ENCODE data around the gene LMO4. TPM values are rescaled to one million over a fixed set of nuclear protein-coding genes. Genes with fewer than 3 reads are reported as not detected.

The LMO4 gene
- total and polyA plus RNA-seq, 8 donors, result 10.5 to 35.1 (median 21.2) TPM

GRCh38 chr1:87330057-87330884, 1.6 kb downstream of the LMO4 start:
- Histone ChIP-seq H3K4me3 (peak overlapping the region; percentile 59 to 80 (median 65)), H3K4me1 (peaks cover 2 to 28% (median 6%) of the 10 kb centered on the region in 3 donors), H3K36me3 (no peaks in the 10 kb centered on the region), H3K27ac (peak overlapping the region; percentile 51 to 97 (median 92)), H3K27me3 (no peaks in the 10 kb centered on the region), H3K9me3 (no peaks in the 10 kb centered on the region)
- ATAC-seq, result no peak
- TF ChIP-seq, protein P1, sequence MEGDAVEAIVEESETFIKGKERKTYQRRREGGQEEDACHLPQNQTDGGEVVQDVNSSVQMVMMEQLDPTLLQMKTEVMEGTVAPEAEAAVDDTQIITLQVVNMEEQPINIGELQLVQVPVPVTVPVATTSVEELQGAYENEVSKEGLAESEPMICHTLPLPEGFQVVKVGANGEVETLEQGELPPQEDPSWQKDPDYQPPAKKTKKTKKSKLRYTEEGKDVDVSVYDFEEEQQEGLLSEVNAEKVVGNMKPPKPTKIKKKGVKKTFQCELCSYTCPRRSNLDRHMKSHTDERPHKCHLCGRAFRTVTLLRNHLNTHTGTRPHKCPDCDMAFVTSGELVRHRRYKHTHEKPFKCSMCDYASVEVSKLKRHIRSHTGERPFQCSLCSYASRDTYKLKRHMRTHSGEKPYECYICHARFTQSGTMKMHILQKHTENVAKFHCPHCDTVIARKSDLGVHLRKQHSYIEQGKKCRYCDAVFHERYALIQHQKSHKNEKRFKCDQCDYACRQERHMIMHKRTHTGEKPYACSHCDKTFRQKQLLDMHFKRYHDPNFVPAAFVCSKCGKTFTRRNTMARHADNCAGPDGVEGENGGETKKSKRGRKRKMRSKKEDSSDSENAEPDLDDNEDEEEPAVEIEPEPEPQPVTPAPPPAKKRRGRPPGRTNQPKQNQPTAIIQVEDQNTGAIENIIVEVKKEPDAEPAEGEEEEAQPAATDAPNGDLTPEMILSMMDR (IDR thresholded peaks at IDR 0.05), result no peak
- 2 to 4% methylated on average over 19 of the region's 19 CpGs for WGBS, 2 donors
- intact Hi-C loops (cut with DNase I), result no loop called here
- peak in 1 of 6 donors; percentile 18 for DNase-seq
- FAIRE-seq, result no peak

- DNase-seq (no peak), FAIRE-seq (no peak), ATAC-seq (no peak)
- Histone ChIP-seq H3K27ac (peak overlapping the region; percentile 51 to 97 (median 92)), H3K27me3 (no peaks in the 10 kb centered on the region), H3K9me3 (no peaks in the 10 kb centered on the region), H3K36me3 (no peaks in the 10 kb centered on the region), H3K4me3 (peak overlapping the region; percentile 59 to 80 (median 65)), H3K4me1 (peaks cover 2 to 32% (median 6%) of the 10 kb centered on the region in 3 donors)
- 0 to 3% methylated on average over 9 to 10 of the region's 10 CpGs for WGBS, 2 donors
- intact Hi-C loops (cut with DNase I), result no loop called here
- TF ChIP-seq, protein P1 (IDR thresholded peaks at IDR 0.05), result no peak
Observed at GRCh38 chr1:87330885-87331364, 2.2 kb downstream of the LMO4 start.

DNA sequence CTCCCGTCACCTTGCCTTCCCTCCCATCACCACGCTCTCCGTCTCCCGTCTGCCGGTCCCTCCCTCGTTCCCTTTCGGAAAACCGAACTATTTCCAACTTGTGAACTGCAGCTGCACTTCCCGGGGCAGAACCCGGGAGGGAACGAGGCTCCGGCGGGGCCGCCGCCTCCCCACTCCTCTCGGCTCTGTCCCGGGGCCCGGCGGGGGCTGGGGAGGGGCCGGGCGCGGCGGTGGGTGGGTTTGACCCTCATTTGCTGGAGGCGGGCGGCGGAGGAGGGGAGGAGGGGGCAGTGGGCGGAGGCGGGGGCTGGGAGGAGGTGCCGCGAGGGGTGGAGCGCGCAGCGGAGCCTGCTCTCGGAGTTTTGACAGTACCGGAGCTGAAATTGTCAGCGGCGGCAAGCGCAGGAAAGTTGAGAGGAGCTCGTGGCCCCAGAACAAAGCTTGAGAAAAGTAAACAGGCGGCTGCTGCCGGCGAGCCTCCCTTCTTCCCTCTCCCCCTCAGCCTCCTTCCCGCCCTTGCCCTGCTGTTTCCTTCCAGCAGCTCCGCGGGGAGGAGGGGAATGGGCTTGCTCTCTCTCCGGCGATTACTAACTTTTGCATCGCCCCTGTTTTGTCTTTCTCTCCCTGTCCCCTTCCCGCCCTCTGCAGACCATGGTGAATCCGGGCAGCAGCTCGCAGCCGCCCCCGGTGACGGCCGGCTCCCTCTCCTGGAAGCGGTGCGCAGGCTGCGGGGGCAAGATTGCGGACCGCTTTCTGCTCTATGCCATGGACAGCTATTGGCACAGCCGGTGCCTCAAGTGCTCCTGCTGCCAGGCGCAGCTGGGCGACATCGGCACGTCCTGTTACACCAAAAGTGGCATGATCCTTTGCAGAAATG, 2.9 kb downstream of the LMO4 start:
- Histone ChIP-seq H3K4me1 (peaks cover 5 to 38% (median 6%) of the 10 kb centered on the region in 3 donors), H3K9me3 (no peaks in the 10 kb centered on the region), H3K27me3 (no peaks in the 10 kb centered on the region), H3K27ac (peak overlapping the region; percentile 51 to 97 (median 79)), H3K36me3 (no peaks in the 10 kb centered on the region), H3K4me3 (peak overlapping the region; percentile 36 to 80 (median 50))
- intact Hi-C loops (cut with DNase I), result no loop called here
- no peak for FAIRE-seq
- 0 to 1% methylated on average over 54 to 65 of the region's 65 CpGs for WGBS, 2 donors
- peak; percentile 46 to 66 (median 55) for ATAC-seq
- DNase-seq, result peak; percentile 73 to 90 (median 82)
- TF ChIP-seq, protein P1 (IDR thresholded peaks at IDR 0.05), result no peak

DNA sequence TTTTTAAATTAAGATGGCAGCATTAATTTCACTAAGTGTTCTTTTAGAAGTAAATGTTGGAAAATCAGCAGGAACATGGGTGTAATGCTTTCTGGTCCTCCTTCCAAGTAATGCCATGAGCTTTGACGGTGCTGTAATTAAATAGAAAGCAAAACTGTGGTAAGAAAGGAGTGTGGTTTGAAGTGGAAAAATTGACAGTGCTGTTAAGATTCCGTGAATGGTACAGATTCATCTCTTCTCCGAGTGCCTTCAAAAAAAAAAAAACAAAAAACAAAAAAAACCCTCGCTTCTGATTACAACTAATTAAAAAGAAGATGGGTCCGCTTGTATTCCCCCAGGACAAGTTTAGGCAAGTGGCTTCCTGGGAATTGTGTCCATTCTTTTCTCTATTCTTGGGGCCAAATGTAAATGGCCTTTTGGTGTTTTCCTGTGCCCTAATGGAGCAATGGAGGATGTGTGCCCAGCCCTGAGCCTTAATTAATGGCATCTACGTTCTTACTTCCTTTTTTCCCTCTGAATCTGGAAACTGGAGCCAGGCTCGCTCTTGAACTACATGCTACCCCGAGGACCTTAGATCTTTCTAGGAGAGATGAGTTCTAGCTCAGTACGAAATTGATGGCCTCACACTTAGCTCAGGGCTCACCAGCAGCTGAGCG, 5.1 kb downstream of the LMO4 start:
- DNase-seq (no peak), FAIRE-seq (no peak), ATAC-seq (no peak)
- intact Hi-C loops (cut with DNase I), result no loop called here
- TF ChIP-seq, protein P1 (IDR thresholded peaks at IDR 0.05), result no peak
- H3K9me3 ChIP-seq, result no peaks in the 10 kb centered on the region
- peaks cover 2 to 34% (median 5%) of the 10 kb centered on the region in 3 donors for H3K4me1 ChIP-seq
- no peaks in the 10 kb centered on the region for H3K36me3 ChIP-seq
- H3K27me3 ChIP-seq, result no peaks in the 10 kb centered on the region
- H3K27ac ChIP-seq, result no peak overlapping the region
- H3K4me3 ChIP-seq, result peak overlapping the region in 1 of 4 donors; percentile 54
- WGBS, 2 donors, result 80 to 88% methylated on average over 10 of the region's 10 CpGs
